ENCODE data around the gene IKZF2. TPM values are rescaled to one million over a fixed set of nuclear protein-coding genes. Genes with fewer than 3 reads are reported as not detected.

IKZF2 gene
- total and polyA plus RNA-seq, 9 of the 15 experiments (the other 6 are each of a cell fraction or from before 2014, with no cell fraction given), result 0.04 to 0.54 (median 0.22) TPM

DNA sequence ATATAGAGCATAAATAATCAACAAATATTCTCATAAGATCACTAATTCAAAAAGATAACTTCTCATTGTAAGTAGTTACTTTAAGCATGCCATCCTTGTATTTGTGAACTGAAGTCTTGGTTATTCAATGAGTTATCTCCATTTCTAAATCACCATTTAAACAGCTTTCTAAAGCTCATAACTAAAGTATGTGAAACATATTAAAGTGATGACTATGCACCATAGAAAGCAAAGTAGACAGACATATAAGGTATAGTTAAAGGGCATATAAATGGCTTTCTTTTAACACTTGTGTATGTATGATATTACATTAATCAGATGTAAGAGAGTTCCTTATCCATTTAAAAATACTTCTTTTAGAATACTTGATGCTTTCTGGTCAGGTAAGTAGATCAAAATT lies 83.5 kb downstream of the IKZF2 start:
- H3K27me3 ChIP-seq (ENCODE audit: control insufficient read depth in 2 of 2, insufficient read depth in 2 of 2, low read length in 2 of 2), result no peaks in the 10 kb centered on the region
- H3K9ac ChIP-seq (ENCODE audit: insufficient read depth in 1 of 2, low read depth in 2 of 2, low read length in 2 of 2), result no peak overlapping the region
- H3K4me2 ChIP-seq (ENCODE audit: insufficient read depth, low read length), result no peak overlapping the region
- no peaks in the 10 kb centered on the region for H4K20me1 ChIP-seq (replicated peaks; ENCODE audit: control insufficient read depth, insufficient read depth, low read length)
- FAIRE-seq, result no peak
- no peak overlapping the region for H3K27ac ChIP-seq (ENCODE audit: extremely low read depth, low read depth, low read length)
- no TSS peak for BruUV-seq (replicated peaks)
- no peaks in the 10 kb centered on the region for H3K79me2 ChIP-seq (ENCODE audit: control insufficient read depth, insufficient read depth, low read length)
- in situ Hi-C loops (cut with MboI) (no loop called here), intact Hi-C loops (cut with micrococcal nuclease) (no loop called here)
- H3K9me3 ChIP-seq (replicated peaks; ENCODE audit: control insufficient read depth, insufficient read depth, low read depth, low read length), result no peaks in the 10 kb centered on the region
- ChIA-PET CTCF (ENCODE audit: low intra/inter-chr PET ratio) (no interaction called here), POLR2A (no interaction called here)
- ATAC-seq, result no peak
- no peak for DNase-seq (ENCODE audit: extremely low read depth in 1 of 4, low spot score in 3 of 4)
- no peaks in the 10 kb centered on the region for H3K4me1 ChIP-seq (replicated peaks in 1 of 2; ENCODE audit: control insufficient read depth in 2 of 2, insufficient read depth in 2 of 2, low read length in 2 of 2)
- no peaks in the 10 kb centered on the region for H3K36me3 ChIP-seq (ENCODE audit: control insufficient read depth, insufficient read depth, low read length)
- no peak overlapping the region for H2AFZ ChIP-seq (ENCODE audit: low read depth, low read length)
- H3K9me1 ChIP-seq (ENCODE audit: control insufficient read depth, insufficient read depth, low read length), result no peaks in the 10 kb centered on the region
- no peak overlapping the region for H3K4me3 ChIP-seq
- TF ChIP-seq MCM2 (IDR thresholded peaks at IDR 0.05; ENCODE audit: low read depth), result no peak
- no peak for TF ChIP-seq DACH1 (IDR thresholded peaks at IDR 0.05; ENCODE audit: partially characterized antibody)
- TF ChIP-seq RAD51 (IDR thresholded peaks at IDR 0.05; ENCODE audit: borderline replicate concordance, low read depth), result no peak
- no peak for TF ChIP-seq KLF6 (CRISPR knock-in tag; IDR thresholded peaks at IDR 0.05; ENCODE audit: borderline replicate concordance)
- TF ChIP-seq MCM3 (IDR thresholded peaks at IDR 0.05), result no peak
- TF ChIP-seq, protein P1, sequence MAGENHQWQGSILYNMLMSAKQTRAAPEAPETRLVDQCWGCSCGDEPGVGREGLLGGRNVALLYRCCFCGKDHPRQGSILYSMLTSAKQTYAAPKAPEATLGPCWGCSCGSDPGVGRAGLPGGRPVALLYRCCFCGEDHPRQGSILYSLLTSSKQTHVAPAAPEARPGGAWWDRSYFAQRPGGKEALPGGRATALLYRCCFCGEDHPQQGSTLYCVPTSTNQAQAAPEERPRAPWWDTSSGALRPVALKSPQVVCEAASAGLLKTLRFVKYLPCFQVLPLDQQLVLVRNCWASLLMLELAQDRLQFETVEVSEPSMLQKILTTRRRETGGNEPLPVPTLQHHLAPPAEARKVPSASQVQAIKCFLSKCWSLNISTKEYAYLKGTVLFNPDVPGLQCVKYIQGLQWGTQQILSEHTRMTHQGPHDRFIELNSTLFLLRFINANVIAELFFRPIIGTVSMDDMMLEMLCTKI (IDR thresholded peaks at IDR 0.05; ENCODE audit: partially characterized antibody), result no peak
- TF ChIP-seq GATAD2B (IDR thresholded peaks at IDR 0.05; ENCODE audit: borderline replicate concordance), result no peak
- TF ChIP-seq ADNP (tag; IDR thresholded peaks at IDR 0.05), result no peak
- no peak for TF ChIP-seq ZNF140 (CRISPR knock-in tag; IDR thresholded peaks at IDR 0.05)
- TF ChIP-seq, protein P2, sequence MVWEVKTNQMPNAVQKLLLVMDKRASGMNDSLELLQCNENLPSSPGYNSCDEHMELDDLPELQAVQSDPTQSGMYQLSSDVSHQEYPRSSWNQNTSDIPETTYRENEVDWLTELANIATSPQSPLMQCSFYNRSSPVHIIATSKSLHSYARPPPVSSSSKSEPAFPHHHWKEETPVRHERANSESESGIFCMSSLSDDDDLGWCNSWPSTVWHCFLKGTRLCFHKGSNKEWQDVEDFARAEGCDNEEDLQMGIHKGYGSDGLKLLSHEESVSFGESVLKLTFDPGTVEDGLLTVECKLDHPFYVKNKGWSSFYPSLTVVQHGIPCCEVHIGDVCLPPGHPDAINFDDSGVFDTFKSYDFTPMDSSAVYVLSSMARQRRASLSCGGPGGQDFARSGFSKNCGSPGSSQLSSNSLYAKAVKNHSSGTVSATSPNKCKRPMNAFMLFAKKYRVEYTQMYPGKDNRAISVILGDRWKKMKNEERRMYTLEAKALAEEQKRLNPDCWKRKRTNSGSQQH (CRISPR knock-in tag; IDR thresholded peaks at IDR 0.05), result no peak
- no peak for TF ChIP-seq ZNF274 (IDR thresholded peaks at IDR 0.05; ENCODE audit: borderline replicate concordance, low read depth, low read length)
- TF ChIP-seq NRF1 (conservative IDR thresholded peaks at IDR 0.05 in 1 of 2, IDR thresholded peaks at IDR 0.05 in 1 of 2), result no peak
- TF ChIP-seq ZNF384 (IDR thresholded peaks at IDR 0.05; ENCODE audit: low read depth, low read length), result no peak
- TF ChIP-seq ZNF23 (CRISPR knock-in tag; IDR thresholded peaks at IDR 0.05), result no peak
- TF ChIP-seq NFATC3 (IDR thresholded peaks at IDR 0.05), result no peak
- TF ChIP-seq KLF16 (IDR thresholded peaks at IDR 0.05), result no peak
- TF ChIP-seq SNRNP70 (optimal IDR thresholded peaks at IDR 0.05; ENCODE audit: low read depth, low read length), result no peak
- TF ChIP-seq, protein P3, sequence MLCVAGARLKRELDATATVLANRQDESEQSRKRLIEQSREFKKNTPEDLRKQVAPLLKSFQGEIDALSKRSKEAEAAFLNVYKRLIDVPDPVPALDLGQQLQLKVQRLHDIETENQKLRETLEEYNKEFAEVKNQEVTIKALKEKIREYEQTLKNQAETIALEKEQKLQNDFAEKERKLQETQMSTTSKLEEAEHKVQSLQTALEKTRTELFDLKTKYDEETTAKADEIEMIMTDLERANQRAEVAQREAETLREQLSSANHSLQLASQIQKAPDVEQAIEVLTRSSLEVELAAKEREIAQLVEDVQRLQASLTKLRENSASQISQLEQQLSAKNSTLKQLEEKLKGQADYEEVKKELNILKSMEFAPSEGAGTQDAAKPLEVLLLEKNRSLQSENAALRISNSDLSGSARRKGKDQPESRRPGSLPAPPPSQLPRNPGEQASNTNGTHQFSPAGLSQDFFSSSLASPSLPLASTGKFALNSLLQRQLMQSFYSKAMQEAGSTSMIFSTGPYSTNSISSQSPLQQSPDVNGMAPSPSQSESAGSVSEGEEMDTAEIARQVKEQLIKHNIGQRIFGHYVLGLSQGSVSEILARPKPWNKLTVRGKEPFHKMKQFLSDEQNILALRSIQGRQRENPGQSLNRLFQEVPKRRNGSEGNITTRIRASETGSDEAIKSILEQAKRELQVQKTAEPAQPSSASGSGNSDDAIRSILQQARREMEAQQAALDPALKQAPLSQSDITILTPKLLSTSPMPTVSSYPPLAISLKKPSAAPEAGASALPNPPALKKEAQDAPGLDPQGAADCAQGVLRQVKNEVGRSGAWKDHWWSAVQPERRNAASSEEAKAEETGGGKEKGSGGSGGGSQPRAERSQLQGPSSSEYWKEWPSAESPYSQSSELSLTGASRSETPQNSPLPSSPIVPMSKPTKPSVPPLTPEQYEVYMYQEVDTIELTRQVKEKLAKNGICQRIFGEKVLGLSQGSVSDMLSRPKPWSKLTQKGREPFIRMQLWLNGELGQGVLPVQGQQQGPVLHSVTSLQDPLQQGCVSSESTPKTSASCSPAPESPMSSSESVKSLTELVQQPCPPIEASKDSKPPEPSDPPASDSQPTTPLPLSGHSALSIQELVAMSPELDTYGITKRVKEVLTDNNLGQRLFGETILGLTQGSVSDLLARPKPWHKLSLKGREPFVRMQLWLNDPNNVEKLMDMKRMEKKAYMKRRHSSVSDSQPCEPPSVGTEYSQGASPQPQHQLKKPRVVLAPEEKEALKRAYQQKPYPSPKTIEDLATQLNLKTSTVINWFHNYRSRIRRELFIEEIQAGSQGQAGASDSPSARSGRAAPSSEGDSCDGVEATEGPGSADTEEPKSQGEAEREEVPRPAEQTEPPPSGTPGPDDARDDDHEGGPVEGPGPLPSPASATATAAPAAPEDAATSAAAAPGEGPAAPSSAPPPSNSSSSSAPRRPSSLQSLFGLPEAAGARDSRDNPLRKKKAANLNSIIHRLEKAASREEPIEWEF (CRISPR knock-in tag; IDR thresholded peaks at IDR 0.05), result no peak
- no peak for TF ChIP-seq NR3C1 (CRISPR knock-in tag; IDR thresholded peaks at IDR 0.05)
